Left lung (tissue), 14 donors: ENCODE data around the gene CT47C1. TPM values are rescaled to one million over a fixed set of nuclear protein-coding genes. Genes with fewer than 3 reads are reported as not detected.
"Not testable (repeated sequence)": the region's sequence is repeated elsewhere in the genome, so short reads cannot be mapped to it uniquely, and the experiment has no call there.

Source experiments
- ATAC-seq: fragments of 200-7000 bp; cut with Tn5 transposase; one replicate; pipeline ENCODE4 v1.9.1; 2020; ENCODE audit warnings: moderate library complexity
- DNase-seq, 4 donors: peaks; one replicate each; pipeline ENCODE4 v3.0.0-alpha.2; 2013 to 2020
- H3K27ac ChIP-seq, 2 donors: fragments of 200-600 bp; sonication (generic) in 1 of 2; one replicate each; pipeline versions ENCODE4 v1.5.0 to v1.8.0; 2020 to 2021
- H3K27me3 ChIP-seq, 2 donors: fragments of 200-600 bp; sonication (generic) in 1 of 2; one replicate each; pipeline versions ENCODE4 v1.5.0 to v1.8.0; 2020 to 2021
- H3K36me3 ChIP-seq, 2 donors: fragments of 200-600 bp; sonication (generic) in 1 of 2; one replicate each; pipeline versions ENCODE4 v1.5.0 to v1.8.0; 2020 to 2021
- H3K4me1 ChIP-seq, 2 donors: fragments of 200-600 bp; one replicate each; pipeline ENCODE4 v1.8.0; 2021
- H3K4me3 ChIP-seq, 2 donors: fragments of 200-600 bp; sonication (generic) in 1 of 2; one replicate each; pipeline versions ENCODE4 v1.5.0 to v1.8.0; 2020 to 2021; ENCODE audit warnings: mild to moderate bottlenecking in 1 of 2
- H3K9me3 ChIP-seq, 2 donors: fragments of 200-600 bp; sonication (generic) in 1 of 2; one replicate each; pipeline versions ENCODE4 v1.5.0 to v1.8.0; 2020 to 2021
- intact Hi-C, 2 donors: fragments of 100-400 bp; cut with DNase I; formaldehyde crosslinking; loops; one replicate each; pipeline versions ENCODE4 v1.11.2 to v1.14.2; 2022
- long read RNA-seq, 12 donors: library from polyadenylated mRNA in 2 of 12; unstranded in 2 of 12; transcript quantifications; one replicate each; pipeline ENCODE4 v2.0.0 and lab custom pipeline, GENCODE V29; 2019 to 2026
- polyA plus RNA-seq, 6 donors: library from polyadenylated mRNA; unstranded; fragments of 120-200 nt; gene quantifications; one replicate each; pipeline ENCODE4 v1.2.1, GENCODE V29; 2013; ENCODE audit not compliant: insufficient read length in 6 of 6
- total RNA-seq, 2 donors: library from RNA; stranded (reverse); fragmentation: NEBNext Ultra II Directional; extraction: Animal tissue kit (Norgen Biotek cat#: 25700); gene quantifications; one replicate each; pipeline ENCODE4 v1.2.1, GENCODE V29; 2021
- TF ChIP-seq, protein P1 (sequence below), 2 donors: fragments of 200-600 bp; sonication (generic) in 1 of 2; IDR thresholded peaks; one replicate each; pipeline versions ENCODE4 v1.5.0 to v1.8.0; 2021; ENCODE audit warnings: antibody characterized with exemption in 2 of 2
- donor health status: DM: no; HTN: yes; CAD: no.
- donor health status: DM: no; HTN: no; CAD: no.

Gene CT47C1
- total RNA-seq: not detected
- not detected for polyA plus RNA-seq
- long read RNA-seq, donor 1: 0 reads
- long read RNA-seq, donor 2: 0 reads
- long read RNA-seq, donor 3: 0 reads
- long read RNA-seq, donor 4: 0 reads
- long read RNA-seq, donor 5: 0 reads
- long read RNA-seq, donor 6: 0 reads
- long read RNA-seq, donor 7: 0 reads
- long read RNA-seq, donor 8: 0 reads
- long read RNA-seq, donor 9: 0 reads
- long read RNA-seq, donor 10: 0 reads
- long read RNA-seq, donor 11: 0 reads
- long read RNA-seq, donor 12: 0 reads

DNA sequence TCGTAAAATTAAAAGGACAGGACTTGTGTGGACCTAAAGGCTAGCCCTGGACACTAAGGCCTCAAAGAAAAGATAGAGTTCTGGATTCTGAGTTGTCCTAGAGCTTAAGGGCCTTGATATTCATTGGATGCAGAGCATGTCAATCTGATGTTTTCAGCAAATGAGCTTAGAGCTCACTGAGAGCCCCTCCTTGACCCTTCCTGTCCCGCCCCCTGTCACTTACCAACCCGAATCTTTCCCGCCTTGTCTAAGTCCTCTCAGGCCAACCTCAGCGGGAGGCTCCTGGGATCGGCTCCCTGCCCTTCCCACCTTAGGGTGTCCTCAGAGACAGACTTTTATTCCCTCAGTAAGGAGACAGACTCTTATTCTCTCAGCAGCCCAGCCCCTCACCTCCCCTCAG is at the start of gene CT47C1:
Gene CT47C1 (plus strand): TSS at position 250 of the 400 bp plus-strand sequence. CDS start 233 bp downstream, outside the sequence.
- H3K4me3 ChIP-seq: no peak within 1 kb of the TSS
- no peaks in the 10 kb centered on the region for H3K4me1 ChIP-seq
- H3K27me3 ChIP-seq: no peaks in the 10 kb centered on the region
- TF ChIP-seq, protein P1, sequence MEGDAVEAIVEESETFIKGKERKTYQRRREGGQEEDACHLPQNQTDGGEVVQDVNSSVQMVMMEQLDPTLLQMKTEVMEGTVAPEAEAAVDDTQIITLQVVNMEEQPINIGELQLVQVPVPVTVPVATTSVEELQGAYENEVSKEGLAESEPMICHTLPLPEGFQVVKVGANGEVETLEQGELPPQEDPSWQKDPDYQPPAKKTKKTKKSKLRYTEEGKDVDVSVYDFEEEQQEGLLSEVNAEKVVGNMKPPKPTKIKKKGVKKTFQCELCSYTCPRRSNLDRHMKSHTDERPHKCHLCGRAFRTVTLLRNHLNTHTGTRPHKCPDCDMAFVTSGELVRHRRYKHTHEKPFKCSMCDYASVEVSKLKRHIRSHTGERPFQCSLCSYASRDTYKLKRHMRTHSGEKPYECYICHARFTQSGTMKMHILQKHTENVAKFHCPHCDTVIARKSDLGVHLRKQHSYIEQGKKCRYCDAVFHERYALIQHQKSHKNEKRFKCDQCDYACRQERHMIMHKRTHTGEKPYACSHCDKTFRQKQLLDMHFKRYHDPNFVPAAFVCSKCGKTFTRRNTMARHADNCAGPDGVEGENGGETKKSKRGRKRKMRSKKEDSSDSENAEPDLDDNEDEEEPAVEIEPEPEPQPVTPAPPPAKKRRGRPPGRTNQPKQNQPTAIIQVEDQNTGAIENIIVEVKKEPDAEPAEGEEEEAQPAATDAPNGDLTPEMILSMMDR (IDR thresholded peaks at IDR 0.05): no peak
- no peaks in the 10 kb centered on the region for H3K9me3 ChIP-seq
- intact Hi-C loops: no loop called here
- ATAC-seq: no peak
- no peak for DNase-seq
- H3K27ac ChIP-seq: no peak within 1 kb of the TSS
- H3K36me3 ChIP-seq: no peaks in the 10 kb centered on the region

DNA sequence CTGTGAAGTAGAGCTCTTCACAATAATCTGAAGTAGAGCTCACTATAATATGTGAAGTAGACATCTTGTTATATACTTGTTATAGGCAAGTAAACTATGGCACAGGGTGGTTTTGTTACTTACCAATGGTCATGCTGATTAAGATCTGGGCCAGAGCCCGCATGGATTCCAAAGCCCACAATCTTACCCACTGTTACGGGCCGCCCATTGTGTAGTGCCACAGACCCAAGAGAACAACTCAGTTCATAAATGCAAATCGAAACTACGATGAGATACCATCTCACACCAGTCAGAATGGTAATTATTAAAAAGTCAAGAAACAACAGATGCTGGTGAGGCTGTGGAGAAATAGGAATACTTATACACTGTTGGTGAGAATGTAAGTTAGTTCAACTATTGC is 46.9 kb upstream of the CT47C1 start:
- no peak overlapping the region for H3K27ac ChIP-seq
- no peak overlapping the region for H3K4me3 ChIP-seq
- H3K9me3 ChIP-seq: no peaks in the 10 kb centered on the region
- DNase-seq (no peak), ATAC-seq (no peak)
- no peaks in the 10 kb centered on the region for H3K4me1 ChIP-seq
- H3K36me3 ChIP-seq: no peaks in the 10 kb centered on the region
- TF ChIP-seq, protein P1 (IDR thresholded peaks at IDR 0.05): no peak
- intact Hi-C loops: no loop called here
- H3K27me3 ChIP-seq: no peaks in the 10 kb centered on the region

DNA sequence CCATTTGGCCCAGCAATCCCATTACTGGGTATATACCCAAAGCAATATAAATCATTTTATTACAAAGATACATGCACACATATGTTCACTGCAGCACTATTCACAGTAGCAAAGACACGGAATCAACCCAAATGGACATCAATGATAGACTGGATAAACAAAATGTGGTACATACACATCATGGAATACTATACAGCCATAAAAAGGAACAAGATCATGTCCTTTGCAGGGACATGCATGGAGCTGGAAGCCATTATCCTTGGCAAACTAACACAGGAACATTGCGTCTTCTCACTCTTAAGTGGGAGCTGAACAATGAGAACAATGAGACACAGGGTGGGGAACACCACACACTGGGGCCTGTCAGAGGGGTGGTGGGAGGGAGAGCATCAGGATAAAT is 46.4 kb upstream of the CT47C1 start:
- H3K27me3 ChIP-seq, ATAC-seq, H3K9me3 ChIP-seq, H3K4me3 ChIP-seq, DNase-seq, H3K27ac ChIP-seq, H3K4me1 ChIP-seq, intact Hi-C loops, H3K36me3 ChIP-seq: not testable (repeated sequence)

DNA sequence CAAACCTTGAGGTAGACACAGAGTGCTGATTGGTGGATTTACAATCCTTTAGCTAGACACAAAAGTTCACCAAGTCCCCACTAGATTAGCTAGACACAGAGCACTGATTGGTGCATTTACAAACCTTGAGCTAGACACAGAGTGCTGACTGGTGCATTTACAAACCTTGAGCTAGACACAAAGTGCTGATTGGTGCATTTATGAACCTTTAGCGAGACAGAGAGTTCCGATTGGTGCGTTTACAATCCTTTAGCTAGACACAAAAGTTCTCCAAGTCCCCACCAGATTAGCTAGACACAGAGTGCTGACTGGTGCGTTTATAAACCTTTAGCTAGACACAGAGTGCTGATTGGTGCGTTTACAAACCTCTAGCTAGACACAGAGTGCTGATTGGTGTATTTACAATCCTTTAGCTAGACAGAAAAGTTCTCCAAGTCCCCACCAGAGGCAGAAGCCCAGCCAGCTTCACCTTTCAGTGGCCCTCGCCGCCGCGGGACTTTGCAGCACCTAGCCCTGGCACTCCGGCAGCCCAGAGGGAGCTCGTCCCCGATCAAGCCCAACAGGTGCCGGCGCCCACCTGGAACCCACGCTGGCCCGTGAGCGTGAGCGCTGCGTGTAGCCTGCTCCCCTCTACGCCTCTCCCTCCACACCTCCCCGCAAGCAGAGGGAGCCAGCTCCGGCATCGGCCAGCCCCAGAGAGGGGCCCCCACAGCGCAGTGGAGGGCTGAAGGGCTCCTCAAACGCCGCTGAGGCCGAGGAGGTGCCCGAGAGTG is 44.6 kb upstream of the CT47C1 start:
- ATAC-seq, H3K4me1 ChIP-seq, H3K9me3 ChIP-seq, H3K4me3 ChIP-seq, intact Hi-C loops, DNase-seq, H3K27ac ChIP-seq, H3K36me3 ChIP-seq, H3K27me3 ChIP-seq: not testable (repeated sequence)

DNA sequence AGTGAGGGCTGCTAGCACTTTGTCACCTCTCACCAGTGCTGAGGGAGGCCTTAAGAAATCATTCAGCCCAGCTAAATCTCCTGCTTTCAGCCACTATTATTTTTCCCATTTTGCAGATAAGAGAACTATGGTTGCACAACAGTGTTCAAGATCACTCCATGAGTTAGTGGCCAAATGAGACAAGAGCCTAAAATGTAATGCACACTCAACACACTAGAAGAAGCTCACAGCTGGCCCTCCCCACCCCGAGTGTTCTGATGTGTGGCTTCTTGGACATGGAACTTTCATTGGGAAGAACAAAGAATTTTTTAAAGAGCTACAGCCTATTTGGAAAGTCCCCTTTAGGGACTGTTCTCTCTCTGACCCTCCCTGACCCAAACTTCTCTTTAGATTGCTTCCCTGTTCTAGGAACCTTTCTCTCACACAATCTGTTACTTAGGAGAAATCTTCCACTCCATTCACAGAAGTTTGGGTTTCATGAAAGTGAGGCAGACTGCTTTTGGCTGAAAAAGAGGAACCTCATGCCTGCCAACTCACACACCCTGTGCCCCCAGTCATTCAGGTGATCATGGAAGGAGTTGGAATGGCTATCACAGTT is 44.0 kb upstream of the CT47C1 start:
- peak; percentile 27 for ATAC-seq
- Histone ChIP-seq H3K27ac (no peak overlapping the region), H3K4me3 (no peak overlapping the region), H3K27me3 (no peaks in the 10 kb centered on the region), H3K9me3 (no peaks in the 10 kb centered on the region), H3K36me3 (no peaks in the 10 kb centered on the region), H3K4me1 (no peaks in the 10 kb centered on the region)
- DNase-seq: no peak
- TF ChIP-seq, protein P1 (IDR thresholded peaks at IDR 0.05): no peak
- intact Hi-C loops: no loop called here

DNA sequence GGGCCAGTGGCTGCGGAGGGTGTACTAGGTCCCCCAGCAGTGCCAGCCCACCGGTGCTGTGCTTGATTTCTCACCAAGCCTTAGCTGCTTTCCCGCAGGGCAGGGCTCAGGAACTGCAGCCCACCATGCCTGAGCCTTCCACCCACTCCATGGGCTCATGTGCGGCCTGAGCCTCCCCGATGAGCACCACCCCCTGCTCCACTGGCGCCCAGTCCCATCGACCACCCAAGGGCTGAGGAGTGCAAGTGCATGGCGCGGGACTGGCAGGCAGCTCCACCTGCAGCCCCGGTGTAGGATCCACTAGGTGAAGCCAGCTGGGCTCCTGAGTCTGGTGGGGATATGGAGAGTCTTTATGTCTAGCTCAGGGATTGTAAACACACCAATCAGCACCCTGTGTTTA is 43.1 kb upstream of the CT47C1 start:
- ATAC-seq, H3K27ac ChIP-seq, H3K4me3 ChIP-seq, DNase-seq, H3K27me3 ChIP-seq, H3K4me1 ChIP-seq, H3K36me3 ChIP-seq, intact Hi-C loops, H3K9me3 ChIP-seq: not testable (repeated sequence)
